Astrocyte (in vitro differentiated cells and primary cell): ENCODE measurements around the gene SAFB2. TPM values are rescaled to one million over a fixed set of nuclear protein-coding genes. Genes with fewer than 3 reads are reported as not detected.

Experiments
- DNase-seq: peaks from one replicate; pipeline ENCODE4 v3.0.0-alpha.2; 2010; ENCODE audit warnings: low read depth
- FAIRE-seq: peaks from 2 replicates; lab custom pipeline; 2011; peaks lifted over from hg19 to GRCh38; lab: Jason Lieb, UNC
- H2AFZ ChIP-seq: 2 replicates; pipeline ENCODE4 v1.6.0; 2012; ENCODE audit warnings: low read depth, low read length, inconsistent platforms
- H3K27ac ChIP-seq: 2 replicates; pipeline ENCODE4 v1.5.1; 2011; ENCODE audit warnings: low read depth, low read length, inconsistent platforms
- H3K27me3 ChIP-seq: 2 replicates; pipeline ENCODE4 v1.6.0; 2011; ENCODE audit warnings: low read length, inconsistent platforms; ENCODE audit not compliant: insufficient read depth
- H3K36me3 ChIP-seq: 2 replicates; pipeline ENCODE4 v1.5.1; 2011; ENCODE audit warnings: low read length, inconsistent platforms; ENCODE audit not compliant: insufficient read depth
- H3K4me1 ChIP-seq: 2 replicates; pipeline ENCODE4 v1.5.1; 2011; ENCODE audit warnings: low read length, inconsistent platforms; ENCODE audit not compliant: insufficient read depth
- H3K4me2 ChIP-seq: 2 replicates; pipeline ENCODE4 v1.6.0; 2012; ENCODE audit warnings: low read length, inconsistent platforms
- H3K4me3 ChIP-seq: 2 replicates; pipeline ENCODE4 v1.5.1; 2011; ENCODE audit warnings: low read depth, mild to moderate bottlenecking, low read length, inconsistent platforms; ENCODE audit not compliant: insufficient read depth
- H3K79me2 ChIP-seq: 2 replicates; pipeline ENCODE4 v1.6.0; 2012; ENCODE audit warnings: mild to moderate bottlenecking, low read length, inconsistent platforms; ENCODE audit not compliant: insufficient read depth
- H3K9ac ChIP-seq: 2 replicates; pipeline ENCODE4 v1.6.0; 2012; ENCODE audit warnings: mild to moderate bottlenecking, low read length, inconsistent platforms
- H3K9me3 ChIP-seq: 2 replicates; pipeline ENCODE4 v1.5.1; 2012; ENCODE audit warnings: low read depth, mild to moderate bottlenecking, low read length, inconsistent platforms; ENCODE audit not compliant: insufficient read depth
- H4K20me1 ChIP-seq: 2 replicates; pipeline ENCODE4 v1.6.0; 2012; ENCODE audit warnings: low read length, inconsistent platforms; ENCODE audit not compliant: insufficient read depth
- H3K27ac Mint-ChIP-seq: one replicate; pipeline ENCODE4 v1.8.0; 2021; ENCODE audit warnings: mild to moderate bottlenecking, mixed read lengths; ENCODE audit not compliant: unreplicated experiment
- H3K27me3 Mint-ChIP-seq: one replicate; pipeline ENCODE4 v1.8.0; 2021; ENCODE audit warnings: low read depth, mixed read lengths; ENCODE audit not compliant: unreplicated experiment
- H3K36me3 Mint-ChIP-seq: one replicate; pipeline ENCODE4 v1.8.0; 2021; ENCODE audit warnings: low read depth, mixed read lengths; ENCODE audit not compliant: unreplicated experiment
- H3K4me1 Mint-ChIP-seq: one replicate; pipeline ENCODE4 v1.8.0; 2021; ENCODE audit warnings: low read depth, mixed read lengths; ENCODE audit not compliant: unreplicated experiment
- H3K4me3 Mint-ChIP-seq: one replicate; pipeline ENCODE4 v1.8.0; 2021; ENCODE audit warnings: mild to moderate bottlenecking, moderate library complexity, mixed read lengths; ENCODE audit not compliant: unreplicated experiment
- H3K9me3 Mint-ChIP-seq: one replicate; pipeline ENCODE4 v1.8.0; 2021; ENCODE audit warnings: mild to moderate bottlenecking, mixed read lengths; ENCODE audit not compliant: unreplicated experiment
- CTCF ChIP-seq: IDR thresholded peaks from 2 replicates; pipeline ENCODE4 v1.5.1; 2011; ENCODE audit warnings: low read depth, mild to moderate bottlenecking, inconsistent platforms, low read length, moderate library complexity; ENCODE audit not compliant: insufficient read depth
- EZH2 ChIP-seq: IDR thresholded peaks from 2 replicates; pipeline ENCODE4 v1.6.1; 2012; ENCODE audit warnings: mild to moderate bottlenecking, low read length, inconsistent platforms; ENCODE audit not compliant: insufficient read depth
- total RNA-seq: library from RNA; stranded (reverse); gene quantifications from 2 replicates; pipeline ENCODE4 v1.2.1, GENCODE V29; 2021

The SAFB2 gene
- total RNA-seq, 1 donor from 2014 or later: 50.6 TPM

- no peaks in the 10 kb centered on the region for H3K27me3 Mint-ChIP-seq
- Histone ChIP-seq H3K9me3 (no peaks in the 10 kb centered on the region), H3K36me3 (peaks cover 40% of the 10 kb centered on the region), H3K27me3 (no peaks in the 10 kb centered on the region), H2AFZ (no peak overlapping the region), H3K9ac (peak overlapping the region; percentile 98), H3K4me1 (peaks cover 38% of the 10 kb centered on the region), H4K20me1 (peaks cover 87% of the 10 kb centered on the region), H3K4me3 (peak overlapping the region; percentile 27), H3K79me2 (peaks cover 98% of the 10 kb centered on the region), H3K27ac (no peak overlapping the region), H3K4me2 (peak overlapping the region; percentile 97)
- peak overlapping the region; percentile 21 for H3K27ac Mint-ChIP-seq
- no peak for DNase-seq
- H3K4me1 Mint-ChIP-seq: peaks cover 22% of the 10 kb centered on the region
- H3K36me3 Mint-ChIP-seq: peaks cover 22% of the 10 kb centered on the region
- no peaks in the 10 kb centered on the region for H3K9me3 Mint-ChIP-seq
- TF ChIP-seq EZH2: no peak
- no peak for TF ChIP-seq CTCF
- peak overlapping the region; percentile 94 for H3K4me3 Mint-ChIP-seq
- FAIRE-seq: no peak
Observed at GRCh38 chr19:5625641-5626040, 3.1 kb upstream of the SAFB2 start.

- DNase-seq (no peak), FAIRE-seq (no peak)
- Mint-ChIP-seq H3K4me1 (peaks cover 22% of the 10 kb centered on the region), H3K36me3 (peaks cover 22% of the 10 kb centered on the region), H3K4me3 (peak overlapping the region; percentile 94), H3K9me3 (no peaks in the 10 kb centered on the region), H3K27me3 (no peaks in the 10 kb centered on the region), H3K27ac (peak overlapping the region; percentile 93)
- no peaks in the 10 kb centered on the region for H3K27me3 ChIP-seq
- H3K27ac ChIP-seq: no peak overlapping the region
- H4K20me1 ChIP-seq: peaks cover 88% of the 10 kb centered on the region
- peaks cover 42% of the 10 kb centered on the region for H3K36me3 ChIP-seq
- no peak overlapping the region for H2AFZ ChIP-seq
- peaks cover 98% of the 10 kb centered on the region for H3K79me2 ChIP-seq
- peak overlapping the region; percentile 94 for H3K4me3 ChIP-seq
- TF ChIP-seq CTCF (no peak), EZH2 (no peak)
- peak overlapping the region; percentile 97 for H3K4me2 ChIP-seq
- no peaks in the 10 kb centered on the region for H3K9me3 ChIP-seq
- H3K4me1 ChIP-seq: peaks cover 38% of the 10 kb centered on the region
- peak overlapping the region; percentile 98 for H3K9ac ChIP-seq
Observed at GRCh38 chr19:5624741-5625278, 2.2 kb upstream of the SAFB2 start.

- Mint-ChIP-seq H3K4me1 (peaks cover 19% of the 10 kb centered on the region), H3K27ac (peak overlapping the region; percentile 93), H3K36me3 (peaks cover 22% of the 10 kb centered on the region), H3K9me3 (no peaks in the 10 kb centered on the region), H3K4me3 (peak overlapping the region; percentile 94), H3K27me3 (no peaks in the 10 kb centered on the region)
- H3K4me3 ChIP-seq: peak overlapping the region; percentile 94
- H3K27me3 ChIP-seq: no peaks in the 10 kb centered on the region
- peak; percentile 35 for DNase-seq
- no peaks in the 10 kb centered on the region for H3K9me3 ChIP-seq
- H3K4me1 ChIP-seq: peaks cover 38% of the 10 kb centered on the region
- H3K9ac ChIP-seq: peak overlapping the region; percentile 98
- peaks cover 85% of the 10 kb centered on the region for H4K20me1 ChIP-seq
- H3K79me2 ChIP-seq: peaks cover 98% of the 10 kb centered on the region
- no peak for FAIRE-seq
- no peak overlapping the region for H2AFZ ChIP-seq
- H3K4me2 ChIP-seq: peak overlapping the region; percentile 97
- peaks cover 43% of the 10 kb centered on the region for H3K36me3 ChIP-seq
- TF ChIP-seq EZH2 (no peak), CTCF (no peak)
- H3K27ac ChIP-seq: peak overlapping the region; percentile 95
Observed at GRCh38 chr19:5624018-5624663, 1.6 kb upstream of the SAFB2 start.
